Measurements from ENCODE around the gene DPP4. TPM values are rescaled to one million over a fixed set of nuclear protein-coding genes. Genes with fewer than 3 reads are reported as not detected.

Gene DPP4
- total and polyA plus RNA-seq, 2 donors = 4.2 to 23.9 TPM

DNA sequence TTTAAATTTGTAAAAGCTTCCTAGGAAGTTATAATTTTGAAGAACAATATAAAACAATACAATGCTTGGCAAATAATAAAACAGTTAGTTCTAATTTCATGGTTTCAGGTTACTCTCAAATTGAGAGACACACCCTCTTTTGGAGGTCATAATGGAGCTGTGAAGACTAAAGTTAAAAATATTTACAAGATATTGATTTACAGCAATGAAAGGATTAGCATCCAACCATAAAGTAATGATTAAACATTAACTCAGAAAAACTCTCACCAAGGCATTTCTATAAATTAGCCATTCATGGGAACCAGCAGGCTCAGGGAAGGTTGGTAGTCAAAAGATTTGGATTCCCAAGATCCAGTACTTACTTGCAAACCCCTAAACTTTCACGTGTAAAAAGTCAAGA is 6.4 kb downstream of the DPP4 start:
- Histone ChIP-seq H3K27ac (ENCODE audit: low read depth in 1 of 2, low read length in 1 of 2) (no peak overlapping the region), H3K9me3 (ENCODE audit: control insufficient read depth in 2 of 2, insufficient read depth in 1 of 2, low read length in 1 of 2) (no peaks in the 10 kb centered on the region), H3K27me3 (ENCODE audit: control insufficient read depth in 2 of 2, insufficient read depth in 1 of 2, low read length in 1 of 2) (no peaks in the 10 kb centered on the region), H3K4me3 (ENCODE audit: low read length in 2 of 2) (no peak overlapping the region), H3K36me3 (ENCODE audit: control insufficient read depth in 2 of 2, insufficient read depth in 2 of 2, low read length in 1 of 2) (no peaks in the 10 kb centered on the region), H3K4me1 (ENCODE audit: control insufficient read depth in 2 of 2, insufficient read depth in 2 of 2, low read length in 2 of 2) (peaks cover 0 to 11% of the 10 kb centered on the region in 2 donors)
- no peak for DNase-seq (ENCODE audit: low read depth in 6 of 9, low spot score in 9 of 9)
- WGBS = 93% methylated on average over 1 of the region's 1 CpG

DNA sequence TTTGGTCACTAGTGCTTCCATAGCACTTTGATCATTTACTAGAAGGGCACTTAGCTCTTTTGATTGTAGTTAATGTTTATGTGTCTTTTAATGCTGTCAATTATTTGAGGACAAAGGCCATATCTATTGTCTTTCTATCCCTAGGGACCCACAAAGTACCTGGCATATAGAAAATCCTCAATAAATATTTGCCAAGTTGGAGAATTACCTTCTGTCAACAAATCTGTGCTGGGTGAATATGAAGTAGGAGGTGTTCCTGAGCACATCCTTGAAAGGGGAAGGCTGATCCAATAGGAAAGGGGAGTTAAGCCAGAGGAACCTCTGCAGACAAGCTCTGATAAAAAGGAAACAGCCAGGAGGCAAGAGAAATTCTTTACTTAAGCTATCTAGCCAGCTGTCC is 8.2 kb downstream of the DPP4 start:
- Histone ChIP-seq H3K27me3 (ENCODE audit: control insufficient read depth in 2 of 2, insufficient read depth in 1 of 2, low read length in 1 of 2) (no peaks in the 10 kb centered on the region), H3K36me3 (ENCODE audit: control insufficient read depth in 2 of 2, insufficient read depth in 2 of 2, low read length in 1 of 2) (no peaks in the 10 kb centered on the region), H3K27ac (ENCODE audit: low read depth in 1 of 2, low read length in 1 of 2) (no peak overlapping the region), H3K9me3 (ENCODE audit: control insufficient read depth in 2 of 2, insufficient read depth in 1 of 2, low read length in 1 of 2) (no peaks in the 10 kb centered on the region), H3K4me3 (ENCODE audit: low read length in 2 of 2) (no peak overlapping the region), H3K4me1 (ENCODE audit: control insufficient read depth in 2 of 2, insufficient read depth in 2 of 2, low read length in 2 of 2) (peaks cover 0 to under 1% of the 10 kb centered on the region in 2 donors)
- no peak for DNase-seq (ENCODE audit: low read depth in 6 of 9, low spot score in 9 of 9)

DNA sequence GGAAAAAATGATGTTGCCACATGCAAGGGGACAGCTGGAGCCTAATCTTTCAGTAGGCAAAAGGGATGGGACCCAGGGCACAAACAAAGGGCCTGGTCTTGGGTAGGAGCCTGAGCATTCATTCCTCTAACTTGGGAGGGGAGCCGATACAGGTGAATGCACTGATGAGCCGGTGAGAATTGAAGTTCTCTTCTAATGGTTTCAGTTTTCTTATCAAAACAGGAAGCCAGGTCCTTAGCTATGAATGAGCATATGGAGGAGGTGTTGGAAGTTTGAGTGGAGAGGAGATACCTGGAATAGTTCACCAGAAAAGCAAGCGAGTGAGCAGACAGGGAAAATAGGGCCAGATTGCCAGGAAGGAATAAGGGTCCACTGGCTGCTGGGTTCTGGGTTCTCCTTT is 10.1 kb downstream of the DPP4 start:
- WGBS = 86% methylated on average over 3 of the region's 3 CpGs
- Histone ChIP-seq H3K4me1 (ENCODE audit: control insufficient read depth in 2 of 2, insufficient read depth in 2 of 2, low read length in 2 of 2) (peaks cover 0 to 3% of the 10 kb centered on the region in 2 donors), H3K36me3 (ENCODE audit: control insufficient read depth in 2 of 2, insufficient read depth in 2 of 2, low read length in 1 of 2) (no peaks in the 10 kb centered on the region), H3K4me3 (ENCODE audit: low read length in 2 of 2) (no peak overlapping the region), H3K27ac (ENCODE audit: low read depth in 1 of 2, low read length in 1 of 2) (no peak overlapping the region), H3K9me3 (ENCODE audit: control insufficient read depth in 2 of 2, insufficient read depth in 1 of 2, low read length in 1 of 2) (no peaks in the 10 kb centered on the region), H3K27me3 (ENCODE audit: control insufficient read depth in 2 of 2, insufficient read depth in 1 of 2, low read length in 1 of 2) (no peaks in the 10 kb centered on the region)
- no peak for DNase-seq (ENCODE audit: low read depth in 6 of 9, low spot score in 9 of 9)

DNA sequence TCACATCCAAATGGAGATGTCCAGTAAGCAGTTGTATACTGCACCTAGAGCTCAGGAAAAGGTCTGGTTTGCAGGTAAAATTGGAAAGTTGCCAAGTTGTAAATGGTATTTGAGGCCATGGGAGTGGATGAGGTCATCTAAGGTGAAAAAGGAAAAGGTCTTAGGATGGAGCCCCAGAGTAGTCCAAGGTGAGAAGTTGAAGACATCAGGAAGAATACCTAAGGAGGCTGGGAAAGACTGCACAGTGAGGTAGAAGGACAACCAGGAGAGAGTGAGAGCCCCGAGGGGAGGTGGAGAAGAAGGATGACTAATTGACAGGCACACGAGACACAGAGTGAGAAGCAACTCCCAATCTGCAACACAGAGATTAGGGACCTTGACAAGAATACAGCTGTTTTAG is 10.7 kb downstream of the DPP4 start:
- H3K4me3 ChIP-seq (ENCODE audit: low read length in 2 of 2) = no peak overlapping the region
- no peak overlapping the region for H3K27ac ChIP-seq (ENCODE audit: low read depth in 1 of 2, low read length in 1 of 2)
- 94% methylated on average over 2 of the region's 2 CpGs for WGBS
- no peaks in the 10 kb centered on the region for H3K36me3 ChIP-seq (ENCODE audit: control insufficient read depth in 2 of 2, insufficient read depth in 2 of 2, low read length in 1 of 2)
- no peaks in the 10 kb centered on the region for H3K9me3 ChIP-seq (ENCODE audit: control insufficient read depth in 2 of 2, insufficient read depth in 1 of 2, low read length in 1 of 2)
- no peak for DNase-seq (ENCODE audit: low read depth in 6 of 9, low spot score in 9 of 9)
- no peaks in the 10 kb centered on the region for H3K27me3 ChIP-seq (ENCODE audit: control insufficient read depth in 2 of 2, insufficient read depth in 1 of 2, low read length in 1 of 2)
- H3K4me1 ChIP-seq (ENCODE audit: control insufficient read depth in 2 of 2, insufficient read depth in 2 of 2, low read length in 2 of 2) = peaks cover 0 to 3% of the 10 kb centered on the region in 2 donors

GRCh38 chr2:162062559-162062958 is 11.5 kb downstream of the DPP4 start:
- H3K4me3 ChIP-seq (ENCODE audit: low read length in 2 of 2) = no peak overlapping the region
- DNase-seq (ENCODE audit: low read depth in 6 of 9, low spot score in 9 of 9) = no peak
- peaks cover 0 to 3% of the 10 kb centered on the region in 2 donors for H3K9me3 ChIP-seq (ENCODE audit: control insufficient read depth in 2 of 2, insufficient read depth in 1 of 2, low read length in 1 of 2)
- H3K27me3 ChIP-seq (ENCODE audit: control insufficient read depth in 2 of 2, insufficient read depth in 1 of 2, low read length in 1 of 2) = no peaks in the 10 kb centered on the region
- H3K4me1 ChIP-seq (ENCODE audit: control insufficient read depth in 2 of 2, insufficient read depth in 2 of 2, low read length in 2 of 2) = peaks cover 0 to 8% of the 10 kb centered on the region in 2 donors
- no peak overlapping the region for H3K27ac ChIP-seq (ENCODE audit: low read depth in 1 of 2, low read length in 1 of 2)
- WGBS = 94% methylated on average over 2 of the region's 2 CpGs
- no peaks in the 10 kb centered on the region for H3K36me3 ChIP-seq (ENCODE audit: control insufficient read depth in 2 of 2, insufficient read depth in 2 of 2, low read length in 1 of 2)

GRCh38 chr2:162061021-162061420 is 13.0 kb downstream of the DPP4 start:
- no peak for DNase-seq (ENCODE audit: low read depth in 6 of 9, low spot score in 9 of 9)
- H3K4me1 ChIP-seq (ENCODE audit: control insufficient read depth in 2 of 2, insufficient read depth in 2 of 2, low read length in 2 of 2) = peaks cover 0 to 12% of the 10 kb centered on the region in 2 donors
- H3K27ac ChIP-seq (ENCODE audit: low read depth in 1 of 2, low read length in 1 of 2) = no peak overlapping the region
- WGBS = 93% methylated on average over 2 of the region's 2 CpGs
- H3K9me3 ChIP-seq (ENCODE audit: control insufficient read depth in 2 of 2, insufficient read depth in 1 of 2, low read length in 1 of 2) = peaks cover 0 to 11% of the 10 kb centered on the region in 2 donors
- peaks cover 3 to 4% of the 10 kb centered on the region in 2 donors for H3K36me3 ChIP-seq (ENCODE audit: control insufficient read depth in 2 of 2, insufficient read depth in 2 of 2, low read length in 1 of 2)
- H3K27me3 ChIP-seq (ENCODE audit: control insufficient read depth in 2 of 2, insufficient read depth in 1 of 2, low read length in 1 of 2) = no peaks in the 10 kb centered on the region
- no peak overlapping the region for H3K4me3 ChIP-seq (ENCODE audit: low read length in 2 of 2)

DNA sequence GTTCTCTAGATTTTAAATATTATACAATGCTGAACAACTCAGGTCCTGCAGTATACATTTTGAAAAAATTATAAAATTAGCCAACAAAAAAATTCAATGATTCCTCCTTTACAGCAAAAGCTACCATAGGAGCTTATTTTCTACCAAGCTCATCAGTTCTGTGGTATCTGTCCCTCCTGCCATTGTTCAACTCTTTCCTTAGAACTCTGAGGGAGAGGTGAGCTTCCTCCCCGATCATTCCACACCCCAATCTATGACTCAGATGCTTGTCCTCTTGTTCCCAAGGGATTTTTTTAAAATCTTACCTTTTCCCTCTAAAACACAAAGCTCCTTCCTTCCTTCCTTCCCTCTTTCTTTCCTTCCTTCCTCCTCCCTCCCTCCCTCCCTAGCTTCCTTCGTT is 13.5 kb downstream of the DPP4 start:
- no peak overlapping the region for H3K27ac ChIP-seq (ENCODE audit: low read depth in 1 of 2, low read length in 1 of 2)
- H3K4me1 ChIP-seq (ENCODE audit: control insufficient read depth in 2 of 2, insufficient read depth in 2 of 2, low read length in 2 of 2) = peaks cover 0 to 12% of the 10 kb centered on the region in 2 donors
- peaks cover 3 to 4% of the 10 kb centered on the region in 2 donors for H3K36me3 ChIP-seq (ENCODE audit: control insufficient read depth in 2 of 2, insufficient read depth in 2 of 2, low read length in 1 of 2)
- H3K4me3 ChIP-seq (ENCODE audit: low read length in 2 of 2) = no peak overlapping the region
- WGBS = 80% methylated on average over 2 of the region's 2 CpGs
- H3K27me3 ChIP-seq (ENCODE audit: control insufficient read depth in 2 of 2, insufficient read depth in 1 of 2, low read length in 1 of 2) = no peaks in the 10 kb centered on the region
- peaks cover 0 to 11% of the 10 kb centered on the region in 2 donors for H3K9me3 ChIP-seq (ENCODE audit: control insufficient read depth in 2 of 2, insufficient read depth in 1 of 2, low read length in 1 of 2)
- DNase-seq (ENCODE audit: low read depth in 6 of 9, low spot score in 9 of 9) = no peak

DNA sequence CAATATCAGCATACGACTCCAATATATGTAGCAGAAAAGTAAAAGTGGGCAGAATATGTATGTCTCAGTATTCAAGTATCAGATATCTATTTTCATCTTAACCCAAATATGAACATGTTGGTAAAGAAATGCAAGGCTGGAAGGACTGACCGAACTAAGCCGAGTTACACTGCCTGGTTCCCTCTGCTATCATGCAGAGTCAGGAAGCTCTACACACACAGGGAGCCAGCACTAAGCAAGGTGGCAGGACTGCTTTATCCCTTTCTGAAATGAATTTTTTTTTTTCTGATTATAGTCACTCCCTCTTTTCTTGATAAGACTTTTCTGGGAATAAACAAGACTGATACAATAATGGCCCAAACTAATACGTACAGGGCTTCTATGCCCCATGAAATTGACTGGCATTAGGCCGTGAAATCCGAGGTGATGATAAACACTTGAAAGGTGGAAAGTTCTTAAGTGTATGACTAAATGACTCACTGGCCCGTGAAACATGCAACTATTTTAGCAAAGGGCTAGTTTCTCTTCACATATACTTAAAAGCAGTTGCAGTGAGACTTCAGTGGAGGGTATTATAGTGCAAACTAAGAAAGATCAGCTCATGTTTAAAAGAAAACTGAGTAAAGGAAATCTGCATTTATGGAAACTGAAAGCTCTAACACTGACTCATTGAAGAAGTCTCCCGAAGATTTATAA is 14.9 kb downstream of the DPP4 start:
- H3K27ac ChIP-seq (ENCODE audit: low read depth in 1 of 2, low read length in 1 of 2) = no peak overlapping the region
- H3K36me3 ChIP-seq (ENCODE audit: control insufficient read depth in 2 of 2, insufficient read depth in 2 of 2, low read length in 1 of 2) = peaks cover 3 to 4% of the 10 kb centered on the region in 2 donors
- no peak for DNase-seq (ENCODE audit: low read depth in 6 of 9, low spot score in 9 of 9)
- peaks cover 0 to 11% of the 10 kb centered on the region in 2 donors for H3K9me3 ChIP-seq (ENCODE audit: control insufficient read depth in 2 of 2, insufficient read depth in 1 of 2, low read length in 1 of 2)
- WGBS = 92% methylated on average over 8 of the region's 8 CpGs
- no peak overlapping the region for H3K4me3 ChIP-seq (ENCODE audit: low read length in 2 of 2)
- no peaks in the 10 kb centered on the region for H3K27me3 ChIP-seq (ENCODE audit: control insufficient read depth in 2 of 2, insufficient read depth in 1 of 2, low read length in 1 of 2)
- peaks cover 0 to 12% of the 10 kb centered on the region in 2 donors for H3K4me1 ChIP-seq (ENCODE audit: control insufficient read depth in 2 of 2, insufficient read depth in 2 of 2, low read length in 2 of 2)

- peak in 4 of 9 donors; percentile 9 to 50 (median 17) for DNase-seq (ENCODE audit: low read depth in 6 of 9, low spot score in 9 of 9)
- no peak overlapping the region for H3K4me3 ChIP-seq (ENCODE audit: low read length in 2 of 2)
- 15% methylated on average over 1 of the region's 1 CpG for WGBS
- peaks cover 0 to 12% of the 10 kb centered on the region in 2 donors for H3K4me1 ChIP-seq (ENCODE audit: control insufficient read depth in 2 of 2, insufficient read depth in 2 of 2, low read length in 2 of 2)
- no peaks in the 10 kb centered on the region for H3K27me3 ChIP-seq (ENCODE audit: control insufficient read depth in 2 of 2, insufficient read depth in 1 of 2, low read length in 1 of 2)
- H3K27ac ChIP-seq (ENCODE audit: low read depth in 1 of 2, low read length in 1 of 2) = no peak overlapping the region
- H3K9me3 ChIP-seq (ENCODE audit: control insufficient read depth in 2 of 2, insufficient read depth in 1 of 2, low read length in 1 of 2) = peaks cover 0 to 11% of the 10 kb centered on the region in 2 donors
- peaks cover 3 to 4% of the 10 kb centered on the region in 2 donors for H3K36me3 ChIP-seq (ENCODE audit: control insufficient read depth in 2 of 2, insufficient read depth in 2 of 2, low read length in 1 of 2)
Observed at GRCh38 chr2:162057426-162057825, 16.6 kb downstream of the DPP4 start.

All from thymus (tissue), 11 donors.